ENCODE results near the gene RARB.

- TF ChIP-seq CTBP1 (IDR thresholded peaks at IDR 0.05; ENCODE audit: borderline replicate concordance) = no peak
- TF ChIP-seq FOXM1 (IDR thresholded peaks at IDR 0.05; ENCODE audit: borderline replicate concordance) = no peak
- no peak for TF ChIP-seq L3MBTL2 (conservative IDR thresholded peaks at IDR 0.05)
- no peak for TF ChIP-seq FOXK2 (IDR thresholded peaks at IDR 0.05)
- TF ChIP-seq BHLHE40 (IDR thresholded peaks at IDR 0.05; ENCODE audit: borderline replicate concordance) = no peak
- TF ChIP-seq TARDBP (IDR thresholded peaks at IDR 0.05) = no peak
- no peak for TF ChIP-seq SP1 (IDR thresholded peaks at IDR 0.05)
- no peak for TF ChIP-seq ELF4 (IDR thresholded peaks at IDR 0.05)
- TF ChIP-seq FOXA1 (IDR thresholded peaks at IDR 0.05) = no peak
- TF ChIP-seq ARNT (IDR thresholded peaks at IDR 0.05) = no peak
- TF ChIP-seq ZNF384 (IDR thresholded peaks at IDR 0.05) = no peak
- no peak for TF ChIP-seq LEF1 (IDR thresholded peaks at IDR 0.05; ENCODE audit: borderline replicate concordance)
- TF ChIP-seq, protein P1, sequence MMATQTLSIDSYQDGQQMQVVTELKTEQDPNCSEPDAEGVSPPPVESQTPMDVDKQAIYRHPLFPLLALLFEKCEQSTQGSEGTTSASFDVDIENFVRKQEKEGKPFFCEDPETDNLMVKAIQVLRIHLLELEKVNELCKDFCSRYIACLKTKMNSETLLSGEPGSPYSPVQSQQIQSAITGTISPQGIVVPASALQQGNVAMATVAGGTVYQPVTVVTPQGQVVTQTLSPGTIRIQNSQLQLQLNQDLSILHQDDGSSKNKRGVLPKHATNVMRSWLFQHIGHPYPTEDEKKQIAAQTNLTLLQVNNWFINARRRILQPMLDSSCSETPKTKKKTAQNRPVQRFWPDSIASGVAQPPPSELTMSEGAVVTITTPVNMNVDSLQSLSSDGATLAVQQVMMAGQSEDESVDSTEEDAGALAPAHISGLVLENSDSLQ (IDR thresholded peaks at IDR 0.05) = no peak
Observed at GRCh38 chr3:25597535-25598101, 169.6 kb downstream of the RARB start.
